Neural cell (in vitro differentiated cells): ENCODE results near the gene MYL4. TPM values are rescaled to one million over a fixed set of nuclear protein-coding genes. Genes with fewer than 3 reads are reported as not detected.
A peak's percentile ranks its signal among the peaks of the same experiment; 100 is the strongest.

ENCODE experiments used
- H2AFZ ChIP-seq: fragments of 200-600, 300-800 bp; sonication (generic), shearing (Covaris generic); 2 replicates; pipeline ENCODE4 v1.6.0; 2014; ENCODE audit warnings: low read depth, mild to moderate bottlenecking, antibody characterized with exemption, low read length, moderate library complexity
- H3F3A ChIP-seq: fragments of 200-600 bp; shearing (Covaris generic); 2 replicates; pipeline ENCODE4 v1.6.1; 2016; ENCODE audit warnings: mild to moderate bottlenecking, moderate library complexity, mixed read lengths, antibody characterized with exemption, low read length; ENCODE audit not compliant: insufficient read depth, poor library complexity, severe bottlenecking
- H3K27ac ChIP-seq: fragments of 200-600, 300-800 bp; sonication (generic), shearing (Covaris generic); 2 replicates; pipeline ENCODE4 v1.5.1; 2014; ENCODE audit warnings: mild to moderate bottlenecking, low read length, moderate library complexity
- H3K27me3 ChIP-seq: fragments of 300-800, 200-600 bp; sonication (generic), shearing (Covaris generic); 2 replicates; pipeline ENCODE4 v1.6.0; 2014; ENCODE audit warnings: mild to moderate bottlenecking, low read depth, low read length, moderate library complexity; ENCODE audit not compliant: insufficient read depth
- H3K36me3 ChIP-seq: fragments of 300-800, 200-600 bp; sonication (generic), shearing (Covaris generic); 2 replicates; pipeline ENCODE4 v1.5.1; 2014; ENCODE audit warnings: mild to moderate bottlenecking, antibody characterized with exemption, low read length, moderate library complexity; ENCODE audit not compliant: insufficient read depth
- H3K4me2 ChIP-seq: fragments of 300-800, 200-600 bp; sonication (generic), shearing (Covaris generic); 2 replicates; pipeline ENCODE4 v1.6.0; 2014; ENCODE audit warnings: mild to moderate bottlenecking, low read length
- H3K4me3 ChIP-seq: fragments of 300-800, 200-600 bp; sonication (generic), shearing (Covaris generic); 2 replicates; pipeline ENCODE4 v1.5.1; 2014; ENCODE audit warnings: mild to moderate bottlenecking, low read length, moderate library complexity
- H3K79me2 ChIP-seq: fragments of 200-600 bp; shearing (Covaris generic); replicated peaks from 2 replicates; pipeline ENCODE4 v1.6.0; 2014; ENCODE audit warnings: mild to moderate bottlenecking, low read length, moderate library complexity; ENCODE audit not compliant: insufficient read depth
- H3K9ac ChIP-seq: fragments of 300-800, 200-600 bp; sonication (generic), shearing (Covaris generic); 2 replicates; pipeline ENCODE4 v1.6.1; 2016; ENCODE audit warnings: mild to moderate bottlenecking, low read length, mixed read lengths
- H3K9me2 ChIP-seq: fragments of 200-600 bp; shearing (Covaris generic); 2 replicates; pipeline ENCODE4 v1.6.1; 2016; ENCODE audit warnings: mild to moderate bottlenecking, low read length, mixed read lengths; ENCODE audit not compliant: insufficient read depth
- H3K9me3 ChIP-seq: fragments of 200-600, 300-800 bp; sonication (generic), shearing (Covaris generic); 2 replicates; pipeline ENCODE4 v1.6.1; 2016; ENCODE audit warnings: mild to moderate bottlenecking, mixed run types, low read length, moderate library complexity, mixed read lengths
- H4K20me1 ChIP-seq: fragments of 200-600 bp; shearing (Covaris generic); 2 replicates; pipeline ENCODE4 v1.6.1; 2016; ENCODE audit warnings: mild to moderate bottlenecking, mixed run types; ENCODE audit not compliant: insufficient read depth
- EP300 ChIP-seq: fragments of 450-650 bp; conservative IDR thresholded peaks from 2 replicates; pipeline ENCODE4 v1.6.1; 2014; ENCODE audit warnings: antibody characterized with exemption, mild to moderate bottlenecking, moderate library complexity; ENCODE audit not compliant: poor library complexity, severe bottlenecking
- EZH2 ChIP-seq: fragments of 200-600, 300-800 bp; shearing (Covaris generic), sonication (generic); IDR thresholded peaks from 2 replicates; pipeline ENCODE4 v1.6.1; 2014; ENCODE audit warnings: antibody characterized with exemption, low read length, borderline replicate concordance, mild to moderate bottlenecking; ENCODE audit not compliant: insufficient read depth, poor library complexity, severe bottlenecking
- MXI1 ChIP-seq: fragments of 450-650 bp; conservative IDR thresholded peaks from 2 replicates; pipeline ENCODE4 v1.6.1; 2014; ENCODE audit warnings: antibody characterized with exemption, mild to moderate bottlenecking; ENCODE audit not compliant: poor library complexity, severe bottlenecking
- POLR2AphosphoS5 ChIP-seq: IDR thresholded peaks from 2 replicates; pipeline ENCODE4 v1.6.1; 2012
- RAD21 ChIP-seq: fragments of 450-650 bp; conservative IDR thresholded peaks from 2 replicates; pipeline ENCODE4 v1.6.1; 2014; ENCODE audit warnings: antibody characterized with exemption, mild to moderate bottlenecking, moderate library complexity
- SMC3 ChIP-seq: fragments of 450-650 bp; conservative IDR thresholded peaks from 2 replicates; pipeline ENCODE4 v1.6.1; 2014; ENCODE audit warnings: antibody characterized with exemption, mild to moderate bottlenecking, moderate library complexity; ENCODE audit not compliant: poor library complexity
- TAF1 ChIP-seq: IDR thresholded peaks from 2 replicates; pipeline ENCODE4 v1.6.1; 2012; ENCODE audit warnings: low read depth
- polyA plus RNA-seq: library from polyadenylated mRNA; depleted of rRNA; stranded (reverse); fragments of >200 nt; gene quantifications from 2 replicates; pipeline ENCODE4 v1.2.3, GENCODE V29; 2014
- TF ChIP-seq, protein P1 (sequence below): fragments of 450-650 bp; IDR thresholded peaks from 2 replicates; pipeline ENCODE4 v1.5.1; 2014; ENCODE audit warnings: antibody characterized with exemption, mild to moderate bottlenecking, moderate library complexity; ENCODE audit not compliant: poor library complexity, severe bottlenecking
- TF ChIP-seq, protein P2 (sequence below): IDR thresholded peaks from 2 replicates; pipeline ENCODE4 v1.6.1; 2012; ENCODE audit warnings: borderline replicate concordance

MYL4 gene
- polyA plus RNA-seq, 1 donor from 2014 or later, result not detected

DNA sequence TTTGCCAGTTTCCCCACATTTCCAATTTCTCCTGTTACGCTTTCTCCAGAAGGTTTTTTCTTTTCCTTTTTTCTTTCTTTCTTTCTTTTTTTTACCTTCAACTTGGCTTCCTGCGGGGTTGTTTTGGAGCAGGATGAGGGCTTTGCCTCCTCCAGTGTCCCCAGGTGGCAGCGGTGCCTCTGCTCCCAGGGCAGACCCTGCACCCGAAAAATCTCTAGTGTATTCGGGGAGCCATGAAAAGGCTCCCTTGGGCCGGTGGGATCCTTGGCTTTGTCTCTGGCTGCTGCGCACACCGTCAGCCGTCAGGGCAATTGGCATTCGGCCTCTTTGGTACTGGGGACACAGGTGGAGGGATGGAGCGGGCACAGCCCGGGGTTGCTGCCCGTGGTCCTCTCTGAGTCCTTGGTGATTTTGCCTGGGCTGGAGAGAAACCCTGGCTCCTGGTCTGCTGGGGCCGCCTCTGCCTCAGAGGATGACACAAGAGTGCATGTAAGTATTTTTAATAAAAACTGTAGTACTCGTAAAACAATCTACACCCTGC is 45.3 kb downstream of the MYL4 start:
- no peak overlapping the region for H3K27ac ChIP-seq
- H3K4me2 ChIP-seq, result peak overlapping the region; percentile 41
- H3K27me3 ChIP-seq, result peaks cover 46% of the 10 kb centered on the region
- no peaks in the 10 kb centered on the region for H3K36me3 ChIP-seq
- H3K9me3 ChIP-seq, result no peaks in the 10 kb centered on the region
- H2AFZ ChIP-seq, result peak overlapping the region; percentile 3
- peak overlapping the region; percentile 54 for H3K9ac ChIP-seq
- no peaks in the 10 kb centered on the region for H3K79me2 ChIP-seq
- TF ChIP-seq, protein P1, sequence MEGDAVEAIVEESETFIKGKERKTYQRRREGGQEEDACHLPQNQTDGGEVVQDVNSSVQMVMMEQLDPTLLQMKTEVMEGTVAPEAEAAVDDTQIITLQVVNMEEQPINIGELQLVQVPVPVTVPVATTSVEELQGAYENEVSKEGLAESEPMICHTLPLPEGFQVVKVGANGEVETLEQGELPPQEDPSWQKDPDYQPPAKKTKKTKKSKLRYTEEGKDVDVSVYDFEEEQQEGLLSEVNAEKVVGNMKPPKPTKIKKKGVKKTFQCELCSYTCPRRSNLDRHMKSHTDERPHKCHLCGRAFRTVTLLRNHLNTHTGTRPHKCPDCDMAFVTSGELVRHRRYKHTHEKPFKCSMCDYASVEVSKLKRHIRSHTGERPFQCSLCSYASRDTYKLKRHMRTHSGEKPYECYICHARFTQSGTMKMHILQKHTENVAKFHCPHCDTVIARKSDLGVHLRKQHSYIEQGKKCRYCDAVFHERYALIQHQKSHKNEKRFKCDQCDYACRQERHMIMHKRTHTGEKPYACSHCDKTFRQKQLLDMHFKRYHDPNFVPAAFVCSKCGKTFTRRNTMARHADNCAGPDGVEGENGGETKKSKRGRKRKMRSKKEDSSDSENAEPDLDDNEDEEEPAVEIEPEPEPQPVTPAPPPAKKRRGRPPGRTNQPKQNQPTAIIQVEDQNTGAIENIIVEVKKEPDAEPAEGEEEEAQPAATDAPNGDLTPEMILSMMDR, result no peak
- TF ChIP-seq EP300 (no peak), TAF1 (no peak), SMC3 (no peak), POLR2AphosphoS5 (no peak), EZH2 (no peak), RAD21 (no peak), MXI1 (no peak)
- TF ChIP-seq, protein P2, sequence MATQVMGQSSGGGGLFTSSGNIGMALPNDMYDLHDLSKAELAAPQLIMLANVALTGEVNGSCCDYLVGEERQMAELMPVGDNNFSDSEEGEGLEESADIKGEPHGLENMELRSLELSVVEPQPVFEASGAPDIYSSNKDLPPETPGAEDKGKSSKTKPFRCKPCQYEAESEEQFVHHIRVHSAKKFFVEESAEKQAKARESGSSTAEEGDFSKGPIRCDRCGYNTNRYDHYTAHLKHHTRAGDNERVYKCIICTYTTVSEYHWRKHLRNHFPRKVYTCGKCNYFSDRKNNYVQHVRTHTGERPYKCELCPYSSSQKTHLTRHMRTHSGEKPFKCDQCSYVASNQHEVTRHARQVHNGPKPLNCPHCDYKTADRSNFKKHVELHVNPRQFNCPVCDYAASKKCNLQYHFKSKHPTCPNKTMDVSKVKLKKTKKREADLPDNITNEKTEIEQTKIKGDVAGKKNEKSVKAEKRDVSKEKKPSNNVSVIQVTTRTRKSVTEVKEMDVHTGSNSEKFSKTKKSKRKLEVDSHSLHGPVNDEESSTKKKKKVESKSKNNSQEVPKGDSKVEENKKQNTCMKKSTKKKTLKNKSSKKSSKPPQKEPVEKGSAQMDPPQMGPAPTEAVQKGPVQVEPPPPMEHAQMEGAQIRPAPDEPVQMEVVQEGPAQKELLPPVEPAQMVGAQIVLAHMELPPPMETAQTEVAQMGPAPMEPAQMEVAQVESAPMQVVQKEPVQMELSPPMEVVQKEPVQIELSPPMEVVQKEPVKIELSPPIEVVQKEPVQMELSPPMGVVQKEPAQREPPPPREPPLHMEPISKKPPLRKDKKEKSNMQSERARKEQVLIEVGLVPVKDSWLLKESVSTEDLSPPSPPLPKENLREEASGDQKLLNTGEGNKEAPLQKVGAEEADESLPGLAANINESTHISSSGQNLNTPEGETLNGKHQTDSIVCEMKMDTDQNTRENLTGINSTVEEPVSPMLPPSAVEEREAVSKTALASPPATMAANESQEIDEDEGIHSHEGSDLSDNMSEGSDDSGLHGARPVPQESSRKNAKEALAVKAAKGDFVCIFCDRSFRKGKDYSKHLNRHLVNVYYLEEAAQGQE, result no peak
- no peaks in the 10 kb centered on the region for H3F3A ChIP-seq
- H3K9me2 ChIP-seq, result no peaks in the 10 kb centered on the region
- peak overlapping the region; percentile 90 for H3K4me3 ChIP-seq
- no peaks in the 10 kb centered on the region for H4K20me1 ChIP-seq

DNA sequence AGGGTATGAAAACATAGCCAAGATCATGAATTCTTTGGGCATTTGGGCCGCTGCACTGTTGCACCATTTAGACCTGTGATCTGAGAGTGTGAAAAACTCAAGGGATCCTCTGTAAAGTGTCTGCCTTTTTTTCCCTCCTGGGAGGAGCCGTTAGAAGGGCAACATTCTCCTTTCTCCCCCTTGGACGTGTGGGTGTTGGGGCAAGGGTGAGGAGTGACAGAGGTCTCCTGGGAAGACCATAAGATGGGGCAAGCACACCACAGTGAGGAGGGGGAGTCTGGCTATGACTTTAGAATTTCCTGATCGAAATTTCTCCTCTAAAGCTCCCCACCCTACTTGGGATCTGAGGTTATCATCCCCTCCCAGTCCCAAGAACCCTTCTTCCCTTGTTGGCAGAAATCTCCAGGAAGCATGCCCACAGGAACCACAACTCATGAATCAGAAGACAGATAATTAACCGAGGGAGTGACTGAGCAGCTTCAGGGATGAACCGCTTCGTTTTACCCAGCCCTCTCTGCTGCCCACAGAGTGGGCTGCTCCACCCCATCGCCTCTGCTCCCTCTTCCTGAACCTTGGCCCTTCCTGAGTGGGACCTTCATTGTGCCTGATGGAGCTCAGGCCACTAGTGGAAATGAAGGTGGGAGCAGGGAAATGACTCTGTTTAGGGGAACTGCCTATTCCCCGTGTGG is 48.6 kb downstream of the MYL4 start:
- H3F3A ChIP-seq, result no peaks in the 10 kb centered on the region
- H3K4me3 ChIP-seq, result no peak overlapping the region
- no peaks in the 10 kb centered on the region for H3K9me2 ChIP-seq
- H3K9me3 ChIP-seq, result no peaks in the 10 kb centered on the region
- H3K9ac ChIP-seq, result no peak overlapping the region
- no peaks in the 10 kb centered on the region for H4K20me1 ChIP-seq
- no peak overlapping the region for H3K27ac ChIP-seq
- H3K36me3 ChIP-seq, result no peaks in the 10 kb centered on the region
- peaks cover 42% of the 10 kb centered on the region for H3K27me3 ChIP-seq
- H3K79me2 ChIP-seq, result no peaks in the 10 kb centered on the region
- no peak overlapping the region for H2AFZ ChIP-seq
- TF ChIP-seq EZH2, result no peak
- no peak for TF ChIP-seq SMC3
- no peak for TF ChIP-seq POLR2AphosphoS5
- no peak for TF ChIP-seq MXI1
- TF ChIP-seq, protein P1, result no peak
- TF ChIP-seq TAF1, result no peak
- TF ChIP-seq RAD21, result no peak
- no peak for TF ChIP-seq EP300
- TF ChIP-seq, protein P2, result no peak
- H3K4me2 ChIP-seq, result no peak overlapping the region
